GM21447 (cell line): ENCODE measurements around the gene RPS19BP1.
A peak's percentile ranks its signal among the peaks of the same experiment; 100 is the strongest.

ENCODE experiments used
- ATAC-seq: cut with Tn5 transposase; IDR thresholded peaks from one replicate; pipeline ENCODE4 v1.9.1; 2021; ENCODE audit not compliant: unreplicated experiment

RPS19BP1 gene, protein sequence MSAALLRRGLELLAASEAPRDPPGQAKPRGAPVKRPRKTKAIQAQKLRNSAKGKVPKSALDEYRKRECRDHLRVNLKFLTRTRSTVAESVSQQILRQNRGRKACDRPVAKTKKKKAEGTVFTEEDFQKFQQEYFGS

DNA sequence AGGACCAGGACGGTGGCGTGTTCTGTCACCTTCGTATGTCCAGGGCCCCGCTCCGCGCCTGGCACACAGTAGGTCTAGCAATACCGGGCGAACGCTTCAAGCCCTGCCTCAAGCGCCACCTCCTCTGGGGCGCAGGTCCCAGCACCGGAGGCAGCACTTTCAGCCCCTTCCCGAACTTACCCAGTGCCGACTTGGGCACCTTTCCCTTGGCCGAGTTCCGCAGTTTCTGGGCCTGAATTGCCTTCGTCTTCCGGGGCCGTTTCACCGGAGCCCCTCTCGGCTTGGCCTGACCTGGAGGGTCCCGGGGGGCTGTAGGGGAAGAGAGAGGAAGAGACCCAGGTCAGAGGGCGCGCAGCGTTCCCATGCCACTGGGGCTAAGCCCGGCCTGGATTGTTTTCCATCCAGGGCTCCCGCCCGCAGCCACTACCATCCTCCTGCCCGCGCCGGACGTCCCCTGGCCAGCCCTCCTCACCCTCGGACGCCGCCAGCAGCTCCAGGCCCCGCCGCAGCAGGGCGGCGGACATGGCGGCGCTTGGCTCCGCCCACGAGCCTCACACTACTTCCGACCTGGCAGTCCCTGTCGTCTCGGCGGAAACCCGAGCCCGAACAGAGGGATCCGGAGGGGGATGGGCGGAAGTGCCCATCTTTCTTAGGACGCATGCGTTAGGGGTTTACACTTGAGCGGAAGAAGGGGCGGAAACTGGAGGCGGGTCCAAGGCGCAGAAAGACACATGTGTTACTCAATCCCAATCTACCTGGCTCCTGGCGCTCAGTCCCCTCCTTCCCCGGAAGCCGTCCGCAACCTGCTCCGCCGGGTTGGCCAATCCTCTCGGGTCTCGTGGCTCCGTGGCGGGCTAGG, at the start of gene RPS19BP1:
Gene RPS19BP1, minus strand, starts transcription at position 534 of the 859 bp plus-strand sequence. Its CDS starts 10 bp downstream, at position 524.
- ATAC-seq: peak; percentile 77

DNA sequence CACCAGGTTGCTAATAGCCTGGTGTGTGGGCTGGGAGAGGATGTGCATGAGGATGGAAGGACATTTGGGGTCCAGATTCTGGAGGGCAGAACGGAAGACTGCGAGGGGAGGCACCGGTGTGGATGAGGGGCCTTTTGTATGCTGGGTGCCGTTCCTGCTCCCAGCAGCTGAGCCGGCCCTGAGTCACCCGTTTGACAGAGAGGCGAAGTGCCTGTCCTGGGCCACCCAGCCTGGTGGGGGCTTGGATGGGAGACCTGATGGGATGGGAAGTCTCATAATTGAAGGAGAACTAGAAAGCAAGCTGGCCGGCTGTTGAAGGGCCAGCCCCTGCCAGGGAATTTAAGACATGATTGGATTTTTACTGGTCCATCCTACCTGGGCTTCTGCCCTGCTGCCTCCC, 48.8 kb upstream of the RPS19BP1 start:
- ATAC-seq: no peak

DNA sequence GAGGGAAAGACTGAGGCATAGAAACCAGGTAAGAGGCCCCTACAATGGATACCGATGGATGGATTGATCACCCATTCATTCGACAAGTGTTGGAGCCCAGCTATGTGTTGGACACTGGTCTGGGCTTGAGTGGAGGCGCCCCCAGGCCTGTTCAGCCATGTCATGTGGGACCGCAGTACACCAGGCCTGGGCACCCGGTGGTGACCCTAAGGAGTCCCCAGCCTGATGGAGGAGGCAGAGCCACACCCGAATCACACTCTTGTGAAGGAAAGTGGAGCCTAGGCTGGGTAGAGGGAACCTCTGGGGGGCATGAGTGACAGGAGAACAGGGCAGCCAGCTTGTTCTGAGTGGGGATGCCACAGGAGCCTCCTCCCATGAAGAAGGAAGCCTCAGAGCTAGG, 48.2 kb upstream of the RPS19BP1 start:
- ATAC-seq: no peak

DNA sequence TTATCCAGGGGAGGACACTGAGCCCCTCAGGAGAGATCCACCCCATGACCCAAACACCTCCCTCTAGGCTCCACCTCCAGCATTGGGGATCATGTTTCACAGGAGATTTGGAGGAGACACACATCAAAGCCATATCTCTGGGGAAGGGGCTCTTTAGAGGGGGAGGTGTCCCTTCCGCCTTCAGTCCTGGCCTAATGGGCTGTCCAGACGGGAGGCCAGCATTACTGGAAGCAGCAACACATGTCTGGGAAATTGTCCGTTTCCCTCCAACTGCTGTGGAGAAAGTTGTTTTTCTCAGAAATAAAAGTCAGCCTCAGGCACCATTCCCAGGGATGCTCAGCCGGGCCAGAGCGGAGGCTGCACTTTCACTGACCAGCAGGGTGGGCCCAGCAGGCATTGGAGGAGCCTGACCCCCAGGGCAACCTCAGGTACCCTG, 47.5 kb upstream of the RPS19BP1 start:
- no peak for ATAC-seq

DNA sequence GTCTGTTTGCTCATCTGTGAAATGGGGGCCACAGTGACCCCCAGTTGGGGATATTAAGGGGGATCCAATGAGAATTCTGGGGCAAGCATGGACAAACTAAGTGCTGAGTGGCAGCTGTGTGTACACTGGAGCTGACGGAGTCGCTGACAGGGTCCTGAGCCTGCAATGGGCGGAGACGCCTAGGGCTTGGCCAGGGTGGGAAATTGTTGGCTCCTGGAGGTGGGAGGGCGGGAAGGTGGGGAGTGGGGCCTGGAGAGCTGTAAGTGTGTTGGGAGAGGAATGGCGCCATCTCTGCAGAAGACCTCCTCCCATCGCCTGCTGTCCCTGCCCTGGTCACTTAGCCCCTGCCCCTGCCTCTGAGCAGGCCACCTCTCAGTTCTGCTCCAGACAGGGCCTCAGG, 45.4 kb upstream of the RPS19BP1 start:
- no peak for ATAC-seq

DNA sequence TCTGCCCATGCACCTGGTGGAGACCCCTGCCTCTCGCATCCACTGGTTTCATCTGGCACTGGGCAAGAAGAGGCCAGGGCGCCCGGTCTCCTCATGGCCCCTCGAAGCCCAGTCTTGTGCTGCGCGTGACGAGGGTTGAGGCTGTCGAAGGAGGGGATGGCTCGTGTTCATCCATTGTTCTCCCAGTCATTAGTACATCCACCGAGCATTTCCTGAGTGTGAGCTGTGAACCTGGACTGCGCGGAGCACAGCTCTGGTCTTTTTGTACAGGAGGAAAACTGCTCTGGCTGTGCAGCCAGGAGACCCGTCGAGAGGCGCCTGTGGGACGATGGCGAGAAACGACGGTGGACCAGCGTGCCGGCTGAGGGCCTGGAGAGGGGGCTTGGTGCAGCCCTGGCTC, 44.8 kb upstream of the RPS19BP1 start:
- ATAC-seq: no peak

DNA sequence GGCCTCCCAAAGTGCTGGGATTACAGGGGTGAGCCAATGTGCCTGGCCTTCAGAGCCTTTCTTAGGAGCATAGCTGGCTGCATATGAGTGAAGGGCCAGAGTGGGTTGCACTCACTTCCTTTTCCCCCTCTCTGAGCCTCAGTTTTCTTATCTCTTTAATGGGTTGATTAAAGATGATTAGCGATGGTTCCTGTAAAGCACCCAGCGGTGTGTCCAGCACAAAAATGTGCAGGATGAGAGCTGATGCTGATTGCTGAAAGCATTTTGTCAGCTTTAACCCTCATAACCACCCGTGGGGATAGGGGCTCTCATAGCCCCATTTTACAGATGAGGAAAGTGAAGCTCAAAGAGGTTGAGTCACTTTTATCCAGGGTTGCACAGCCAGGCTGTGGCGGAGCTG, 43.5 kb upstream of the RPS19BP1 start:
- no peak for ATAC-seq

DNA sequence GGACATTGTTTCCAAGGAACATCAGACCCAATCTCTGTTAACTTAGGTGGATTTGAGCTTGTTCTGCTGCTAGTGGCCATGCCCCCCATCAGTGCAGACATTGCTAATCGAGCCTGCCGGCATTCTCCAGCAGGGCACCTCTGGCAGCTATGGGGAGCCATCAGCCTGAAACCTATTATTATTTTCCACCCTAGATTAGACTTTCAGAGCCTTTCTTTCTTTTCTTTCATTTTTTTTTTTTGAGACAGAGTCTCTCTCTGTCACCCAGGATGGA, 42.9 kb upstream of the RPS19BP1 start:
- no peak for ATAC-seq

DNA sequence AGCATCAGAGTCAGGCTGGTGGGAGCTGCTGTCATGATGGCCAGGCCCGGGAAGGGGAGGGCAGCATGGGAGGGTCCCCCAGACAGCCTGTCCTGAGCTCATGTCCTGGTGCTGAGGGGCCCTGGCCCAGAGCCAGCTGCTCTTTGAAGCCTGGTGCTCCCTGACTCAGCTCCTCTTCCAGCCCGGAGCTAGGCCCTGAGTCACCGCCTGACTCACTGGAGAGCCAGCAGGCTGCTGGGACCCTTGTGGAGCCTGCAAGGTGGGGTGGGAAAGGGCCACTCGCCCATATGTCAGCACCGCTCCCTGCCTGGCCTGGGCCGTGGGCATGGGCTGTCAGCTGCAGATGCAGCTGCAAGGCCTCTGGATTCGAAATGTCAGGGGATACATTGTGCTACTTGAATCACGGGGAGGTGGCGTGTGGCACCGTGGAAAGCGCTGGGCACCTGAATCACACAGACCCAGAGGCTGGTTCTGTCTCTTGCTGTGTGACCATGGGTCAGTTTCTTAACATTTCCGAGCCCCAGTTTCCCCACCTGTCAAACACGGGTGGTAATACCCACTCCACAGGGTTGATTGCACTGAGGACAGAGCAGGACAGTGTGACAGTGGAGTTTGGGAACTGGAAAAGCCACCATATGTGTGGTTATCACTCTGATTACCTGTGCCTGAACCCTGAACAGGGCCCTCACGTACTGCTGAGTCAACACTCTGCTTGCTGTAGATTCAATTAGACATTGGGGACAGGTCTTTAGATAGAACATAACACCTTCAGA, 42.4 kb upstream of the RPS19BP1 start:
- no peak for ATAC-seq

DNA sequence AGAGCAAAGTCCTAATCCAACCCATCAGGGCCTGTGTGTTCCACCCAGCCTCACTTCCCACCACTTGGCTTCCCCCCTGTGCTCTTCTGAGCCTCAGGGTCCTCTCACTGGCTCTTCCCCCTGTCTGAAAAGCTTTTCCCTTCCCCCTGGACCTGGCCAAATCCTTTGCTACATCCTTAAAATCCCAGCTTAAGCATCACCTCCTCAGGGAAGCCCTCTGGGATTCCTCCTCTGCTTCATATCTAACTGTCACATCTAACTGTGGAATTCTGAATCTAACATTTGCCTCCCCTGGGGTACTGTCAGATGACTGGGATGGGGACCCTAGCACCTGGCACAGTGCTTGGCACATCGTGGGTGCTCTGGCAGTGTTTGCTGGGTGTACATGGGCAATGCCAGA, 39.0 kb upstream of the RPS19BP1 start:
- no peak for ATAC-seq

DNA sequence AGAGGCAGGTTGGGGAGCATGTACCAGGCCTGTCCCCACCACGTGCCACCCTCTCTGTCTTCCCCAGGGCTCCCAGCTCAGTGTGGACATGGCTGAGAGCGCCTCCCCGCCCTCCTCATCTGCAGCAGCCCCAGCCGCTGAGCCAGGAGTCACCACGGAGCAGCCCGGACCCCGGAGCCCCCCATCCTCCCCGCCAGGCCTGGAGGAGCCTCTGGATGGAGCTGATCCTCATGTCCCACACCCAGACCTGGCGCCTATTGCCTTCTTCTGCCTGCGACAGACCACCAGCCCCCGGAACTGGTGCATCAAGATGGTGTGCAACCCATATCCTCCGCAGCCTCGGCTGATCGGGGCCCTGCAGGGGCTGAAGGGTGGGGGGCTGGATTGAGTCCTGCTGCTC, 38.1 kb upstream of the RPS19BP1 start, which contains the start of gene CACNA1I:
Gene CACNA1I, plus strand, starts transcription at position 89 of the 400 bp plus-strand sequence. Its CDS starts 0 bp downstream, at position 89.
- ATAC-seq: no peak

DNA sequence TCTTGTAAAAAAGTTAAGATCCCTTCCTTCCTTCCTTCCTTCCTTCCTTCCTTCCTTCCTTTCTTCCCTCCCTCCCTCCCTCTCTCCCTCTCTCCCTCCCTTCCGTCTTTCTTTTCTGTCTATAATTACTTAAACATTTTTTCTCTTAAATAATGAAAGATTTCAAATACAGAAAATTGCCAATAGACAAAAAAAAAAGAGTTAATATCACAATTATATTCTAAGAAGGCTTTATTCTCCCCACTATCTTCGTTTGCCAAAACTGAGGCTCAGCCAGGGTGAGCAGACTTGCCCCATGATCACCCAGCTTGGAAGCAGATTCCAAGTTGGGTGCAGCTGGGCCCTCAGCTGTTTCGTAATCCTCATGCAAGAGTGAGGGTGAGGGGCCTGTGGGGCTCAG, 37.7 kb upstream of the RPS19BP1 start:
- ATAC-seq: no peak

DNA sequence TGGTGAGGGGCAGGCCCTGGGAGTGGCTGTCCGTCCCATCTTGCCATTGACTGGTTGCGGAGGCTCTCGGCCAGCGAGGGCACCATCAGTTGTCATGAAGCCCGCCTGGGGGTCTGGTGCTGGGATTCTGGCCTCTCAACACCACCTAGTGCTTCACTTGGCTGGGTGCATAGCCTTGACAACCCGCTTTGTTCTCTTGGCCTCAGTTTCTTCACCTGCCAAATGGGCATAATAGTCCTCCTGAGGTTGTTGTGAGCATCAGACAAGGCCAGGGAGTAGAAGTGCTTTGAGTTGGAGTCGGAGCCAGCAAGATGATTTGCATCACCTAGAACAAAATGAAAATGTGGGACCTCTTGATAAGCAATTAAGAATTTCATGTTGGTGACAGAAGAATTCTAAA, 36.5 kb upstream of the RPS19BP1 start:
- no peak for ATAC-seq

DNA sequence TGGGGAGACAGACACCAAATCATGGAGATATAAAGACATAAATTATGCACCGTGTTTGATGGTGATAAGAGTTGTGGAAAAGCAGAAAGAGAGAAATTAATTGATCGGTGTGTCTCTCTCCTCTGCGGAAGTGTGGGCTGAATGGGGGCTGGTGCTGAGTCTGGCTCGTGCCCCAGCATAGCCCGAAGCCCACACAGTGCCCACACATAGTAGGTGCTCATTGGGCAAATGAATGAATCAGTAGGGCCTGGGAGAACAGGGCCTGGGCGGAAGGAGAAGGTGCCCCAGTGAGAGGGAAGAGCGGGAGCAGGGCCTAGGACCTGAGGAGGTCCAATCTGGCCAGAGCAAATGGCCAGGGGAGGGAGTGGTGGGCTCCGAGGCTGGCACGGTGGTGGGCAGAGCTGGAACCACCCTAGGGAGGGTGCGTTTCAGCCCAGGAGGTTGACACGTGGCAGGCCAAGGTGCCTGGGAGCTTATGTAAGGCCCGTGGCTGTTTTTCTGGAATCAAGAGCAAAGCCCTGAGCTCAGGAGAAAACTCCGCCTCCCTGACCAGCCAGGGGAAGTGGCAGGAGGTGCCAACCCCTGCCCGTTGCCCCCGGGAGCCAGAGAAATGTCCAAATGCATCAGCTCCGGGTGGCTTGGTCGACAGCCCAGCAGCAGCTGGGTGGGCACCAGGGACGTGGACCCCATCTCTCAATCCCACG, 35.9 kb upstream of the RPS19BP1 start:
- ATAC-seq: no peak

DNA sequence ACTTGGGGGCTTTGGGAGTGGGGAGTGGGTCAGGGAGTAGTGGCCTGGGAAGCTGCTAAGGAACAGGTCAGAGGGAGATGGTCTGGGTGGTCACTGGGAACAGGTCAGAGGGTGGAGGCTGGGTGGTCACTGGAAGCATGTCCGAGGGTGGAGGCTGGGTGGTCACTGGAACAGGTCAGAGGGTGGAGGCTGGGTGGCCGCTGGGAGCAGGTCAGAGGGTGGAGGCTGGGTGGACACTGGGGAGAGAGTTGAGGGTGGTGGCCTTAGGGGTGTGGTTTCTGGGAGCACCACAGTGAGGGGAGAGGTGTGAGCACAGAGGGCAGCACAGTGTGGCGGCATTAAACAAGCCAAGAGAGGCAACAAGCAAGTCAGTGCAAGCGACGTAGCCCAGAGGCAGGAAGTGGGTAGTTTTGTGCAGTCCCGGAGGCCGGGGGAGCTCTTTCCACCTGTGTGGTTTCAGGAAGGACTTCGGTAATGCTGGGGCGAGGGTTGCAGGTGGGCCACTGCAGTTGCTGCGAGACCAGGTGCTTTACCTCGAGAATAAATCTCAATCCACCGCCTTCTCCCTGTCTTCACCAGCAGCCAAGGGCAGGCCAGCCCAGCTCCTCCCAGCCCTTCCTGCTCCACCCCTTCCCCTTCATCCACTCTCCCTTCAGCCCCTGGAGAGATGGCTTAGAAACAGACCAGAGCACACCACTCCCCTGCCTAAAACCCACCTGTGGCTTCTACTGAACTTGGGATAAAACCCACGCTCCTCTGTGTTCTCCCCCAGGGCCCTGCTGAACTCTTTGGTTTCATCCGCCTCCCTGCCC, 34.8 kb upstream of the RPS19BP1 start:
- ATAC-seq: no peak

DNA sequence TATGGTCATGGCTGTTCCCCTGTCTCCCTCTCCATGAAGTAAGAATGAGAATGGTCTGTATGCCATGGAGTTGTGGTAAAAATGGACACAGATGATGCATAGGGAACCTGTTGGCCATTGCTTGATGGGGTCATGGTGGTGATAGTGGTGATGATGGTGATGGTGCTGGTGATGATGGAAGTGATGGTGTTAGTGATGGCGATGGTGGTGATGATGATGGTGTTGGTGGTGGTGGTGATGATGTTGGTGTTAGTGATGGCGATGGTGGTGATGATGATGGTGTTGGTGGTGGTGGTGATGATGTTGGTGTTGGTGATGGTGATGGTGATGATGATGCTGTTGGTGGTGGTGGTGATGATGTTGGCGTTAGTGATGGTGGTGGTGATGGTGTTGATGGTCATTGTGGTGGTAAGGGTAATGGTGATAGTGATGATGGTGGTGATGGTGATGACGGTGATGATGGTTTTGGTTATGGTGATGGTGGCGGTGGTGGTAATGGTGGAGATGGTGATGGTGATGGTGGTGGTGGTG, 32.9 kb upstream of the RPS19BP1 start:
- no peak for ATAC-seq

DNA sequence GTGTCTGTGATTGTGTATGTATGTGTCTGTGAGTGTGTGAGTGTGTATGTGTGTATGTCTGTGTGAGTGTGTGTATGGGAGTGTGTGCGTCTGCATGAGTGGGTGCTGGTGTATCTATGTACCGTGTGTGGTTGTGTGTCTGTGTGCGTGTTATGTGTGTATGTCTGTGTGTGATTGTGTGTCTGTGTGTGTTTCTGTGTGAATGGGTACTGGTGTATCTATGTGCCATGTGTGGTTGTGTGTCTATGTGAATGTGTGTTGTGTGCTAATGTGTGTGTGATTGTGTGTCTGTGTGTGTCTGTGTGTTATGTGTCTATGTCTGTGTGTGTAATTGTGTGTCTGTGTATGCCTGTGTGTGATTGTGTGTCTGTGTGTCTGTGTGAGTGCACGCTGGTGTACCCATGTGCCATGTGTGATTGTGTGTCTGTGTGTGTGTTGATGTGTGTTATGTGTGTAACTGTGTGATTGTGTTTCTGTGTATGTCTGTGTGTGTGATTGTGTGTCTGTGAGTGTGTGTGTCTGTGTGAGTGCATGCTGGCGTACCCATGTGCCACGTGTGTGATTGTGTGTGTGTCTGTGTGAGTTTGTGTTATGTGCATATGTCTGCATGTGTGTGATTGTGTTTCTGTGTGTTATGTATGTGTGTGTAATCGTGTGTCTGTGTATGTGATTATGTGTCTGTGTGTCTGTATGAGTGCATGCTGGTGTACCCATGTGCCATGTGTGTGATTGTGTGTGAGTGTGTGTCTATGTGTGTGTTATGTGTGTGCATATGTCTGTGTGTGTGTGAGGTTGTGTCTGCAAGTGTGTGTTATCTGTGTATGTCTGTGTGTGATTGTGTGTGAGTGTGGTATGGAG, 31.3 kb upstream of the RPS19BP1 start:
- ATAC-seq: no peak

DNA sequence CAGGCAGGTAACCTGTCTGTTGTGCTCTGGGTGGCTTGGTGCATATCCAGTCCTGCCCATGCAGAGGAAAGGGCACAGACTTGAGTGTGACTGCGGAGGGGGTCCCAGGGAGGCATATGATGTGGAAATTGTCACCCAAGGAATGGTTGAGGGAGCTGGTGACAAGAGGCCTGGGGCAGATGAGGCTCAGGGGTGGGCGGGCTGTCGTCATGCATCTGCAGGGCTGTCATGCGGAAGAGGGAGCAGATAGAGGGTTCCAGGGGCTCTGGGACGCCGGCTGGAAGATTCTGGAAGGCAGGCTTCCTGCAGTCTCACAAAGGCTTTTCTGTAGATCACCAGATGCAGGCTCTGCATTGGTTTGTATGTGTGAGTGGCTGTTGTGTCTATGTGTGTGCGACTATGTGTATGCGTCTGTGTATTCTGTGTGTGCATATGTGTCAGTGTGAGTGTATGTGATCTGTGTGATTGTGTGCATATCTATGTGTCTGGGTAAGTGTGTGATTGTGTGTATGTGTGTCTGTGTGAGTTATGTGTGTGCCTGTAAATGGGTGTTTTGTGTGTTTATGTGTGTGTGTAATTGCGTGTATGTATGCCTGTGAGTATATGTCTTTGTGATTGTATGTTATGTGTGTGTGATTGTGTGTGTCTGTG, 30.4 kb upstream of the RPS19BP1 start:
- no peak for ATAC-seq

DNA sequence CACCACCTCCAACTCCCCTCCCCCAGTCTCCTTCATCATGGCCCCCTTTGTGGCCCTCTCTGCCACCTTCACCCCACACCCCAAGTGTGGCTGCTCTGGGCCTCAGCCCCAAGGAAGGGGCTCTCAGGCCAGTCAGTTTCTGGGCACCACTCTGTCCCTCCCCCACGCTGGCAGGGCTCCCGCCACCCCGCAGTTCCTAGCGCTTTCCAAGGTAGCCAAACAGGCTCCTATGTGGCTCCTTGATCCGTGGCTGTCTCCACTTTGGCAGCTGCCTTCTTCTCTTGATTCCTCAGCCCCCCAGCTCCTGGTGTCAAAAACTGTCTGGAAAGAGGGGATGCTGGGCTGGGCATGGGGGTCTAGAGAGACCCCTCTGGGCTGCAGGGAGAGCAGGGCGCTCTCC, 27.6 kb upstream of the RPS19BP1 start:
- no peak for ATAC-seq
